Measurements from ENCODE around the gene SURF2. TPM values are rescaled to one million over a fixed set of nuclear protein-coding genes. Genes with fewer than 3 reads are reported as not detected.
A peak's percentile ranks its signal among the peaks of the same experiment; 100 is the strongest.
"Not testable (repeated sequence)": the region's sequence is repeated elsewhere in the genome, so short reads cannot be mapped to it uniquely, and the experiment has no call there.

SURF2 gene
- total RNA-seq, 3 donors from 2014 or later = 16.7 to 25.9 (median 25.2) TPM

DNA sequence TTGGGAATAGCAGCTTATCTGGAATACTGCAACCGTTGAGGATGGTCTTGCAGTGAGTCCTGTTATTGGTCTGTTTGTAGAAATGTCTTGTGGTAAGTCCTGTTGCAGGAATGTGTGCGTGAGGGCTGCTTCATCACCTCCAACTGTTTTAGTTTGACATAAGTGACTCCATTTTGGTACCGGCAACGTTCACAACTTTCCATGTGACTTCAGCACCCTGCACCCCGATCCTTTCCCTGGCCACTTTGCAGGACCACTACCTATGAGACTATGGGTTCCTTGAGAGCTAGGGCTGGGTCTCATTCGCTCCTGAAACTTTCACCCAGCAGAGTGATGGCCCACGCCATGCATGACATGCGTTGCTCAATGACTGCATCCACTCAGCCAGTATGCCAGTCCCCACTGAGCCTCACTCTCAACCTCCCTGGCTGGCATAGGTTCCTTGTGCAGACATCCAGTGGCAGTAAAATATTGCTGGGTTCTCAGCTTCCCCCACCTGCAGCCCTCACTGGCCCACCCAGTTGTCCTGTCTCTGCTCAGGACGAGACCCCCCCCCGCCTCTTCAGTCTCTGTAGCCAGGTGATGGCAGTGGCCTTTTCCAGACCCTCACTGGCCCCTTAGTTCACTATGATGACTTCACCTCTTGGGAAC is 28.4 kb upstream of the SURF2 start:
- no peak for TF ChIP-seq POLR2A (IDR thresholded peaks at IDR 0.05)
- no peak for TF ChIP-seq CTCF (IDR thresholded peaks at IDR 0.05)
- TF ChIP-seq POLR2AphosphoS5 (IDR thresholded peaks at IDR 0.05) = no peak
- H3K27me3 ChIP-seq = no peaks in the 10 kb centered on the region
- intact Hi-C loops (cut with DNase I; ENCODE audit: low total_unique reads) = no loop called here
- H3K4me3 ChIP-seq = no peak overlapping the region
- H3K9me3 ChIP-seq = no peaks in the 10 kb centered on the region
- peaks cover 9% of the 10 kb centered on the region for H3K36me3 ChIP-seq
- no peaks in the 10 kb centered on the region for H3K4me1 ChIP-seq
- no peak overlapping the region for H3K27ac ChIP-seq
- no peak for DNase-seq (ENCODE audit: low spot score in 2 of 2)

DNA sequence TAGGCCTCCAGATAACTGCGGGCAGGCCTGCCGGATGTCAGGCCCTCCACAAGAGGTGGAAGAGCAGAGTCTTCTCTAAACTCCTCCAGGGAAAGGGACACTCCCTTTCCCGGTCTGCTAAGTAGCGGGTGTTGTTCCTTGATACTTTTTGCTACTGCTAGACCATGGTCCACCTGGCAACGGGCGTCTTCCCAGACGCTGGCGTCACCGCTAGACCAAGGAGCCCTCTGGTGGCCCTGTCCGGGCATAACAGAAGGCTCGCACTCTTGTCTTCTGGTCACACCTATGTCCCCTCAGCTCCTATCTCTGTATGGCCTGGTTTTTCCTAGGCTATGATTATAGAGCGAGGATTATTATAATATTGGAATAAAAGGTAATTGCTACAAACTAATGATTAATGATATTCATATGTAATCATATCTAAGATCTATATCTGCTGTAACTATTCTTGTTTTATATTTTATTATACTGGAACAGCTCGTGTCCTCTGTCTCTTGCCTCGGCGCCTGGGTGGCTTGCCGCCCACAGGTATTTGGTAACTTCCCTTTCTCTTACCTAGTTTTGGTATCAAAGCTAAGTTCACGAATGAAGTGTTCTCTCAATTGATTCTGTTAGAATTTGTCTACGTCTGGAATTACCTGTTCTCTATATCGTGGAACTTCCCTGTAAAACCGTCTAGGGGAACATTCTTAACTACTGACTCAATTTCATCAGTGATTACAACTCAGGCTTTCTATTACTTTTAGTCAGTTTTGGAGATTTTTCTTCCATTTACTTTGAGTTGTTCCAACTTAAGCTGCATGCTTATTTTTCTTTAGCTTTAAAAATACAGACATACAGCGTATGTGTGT is 26.8 kb upstream of the SURF2 start:
- H3K27me3 ChIP-seq; DNase-seq (ENCODE audit: low spot score in 2 of 2); intact Hi-C loops (cut with DNase I; ENCODE audit: low total_unique reads); H3K4me1 ChIP-seq; H3K4me3 ChIP-seq; H3K9me3 ChIP-seq; H3K27ac ChIP-seq; H3K36me3 ChIP-seq: not testable (repeated sequence)
- TF ChIP-seq CTCF (IDR thresholded peaks at IDR 0.05) = peak in 2 of 3 donors; percentile 42 to 48

GRCh38 chr9:133331221-133331620 is 25.1 kb upstream of the SURF2 start:
- Histone ChIP-seq H3K4me1 (peaks cover 0 to 12% of the 10 kb centered on the region in 2 donors), H3K36me3 (peaks cover 9% of the 10 kb centered on the region), H3K27ac (no peak overlapping the region), H3K9me3 (no peaks in the 10 kb centered on the region), H3K4me3 (no peak overlapping the region), H3K27me3 (no peaks in the 10 kb centered on the region)
- intact Hi-C loops (cut with DNase I; ENCODE audit: low total_unique reads) = no loop called here
- no peak for DNase-seq (ENCODE audit: low spot score in 2 of 2)
- no peak for TF ChIP-seq CTCF (IDR thresholded peaks at IDR 0.05)
- no peak for TF ChIP-seq POLR2A (IDR thresholded peaks at IDR 0.05)
- no peak for TF ChIP-seq POLR2AphosphoS5 (IDR thresholded peaks at IDR 0.05)

DNA sequence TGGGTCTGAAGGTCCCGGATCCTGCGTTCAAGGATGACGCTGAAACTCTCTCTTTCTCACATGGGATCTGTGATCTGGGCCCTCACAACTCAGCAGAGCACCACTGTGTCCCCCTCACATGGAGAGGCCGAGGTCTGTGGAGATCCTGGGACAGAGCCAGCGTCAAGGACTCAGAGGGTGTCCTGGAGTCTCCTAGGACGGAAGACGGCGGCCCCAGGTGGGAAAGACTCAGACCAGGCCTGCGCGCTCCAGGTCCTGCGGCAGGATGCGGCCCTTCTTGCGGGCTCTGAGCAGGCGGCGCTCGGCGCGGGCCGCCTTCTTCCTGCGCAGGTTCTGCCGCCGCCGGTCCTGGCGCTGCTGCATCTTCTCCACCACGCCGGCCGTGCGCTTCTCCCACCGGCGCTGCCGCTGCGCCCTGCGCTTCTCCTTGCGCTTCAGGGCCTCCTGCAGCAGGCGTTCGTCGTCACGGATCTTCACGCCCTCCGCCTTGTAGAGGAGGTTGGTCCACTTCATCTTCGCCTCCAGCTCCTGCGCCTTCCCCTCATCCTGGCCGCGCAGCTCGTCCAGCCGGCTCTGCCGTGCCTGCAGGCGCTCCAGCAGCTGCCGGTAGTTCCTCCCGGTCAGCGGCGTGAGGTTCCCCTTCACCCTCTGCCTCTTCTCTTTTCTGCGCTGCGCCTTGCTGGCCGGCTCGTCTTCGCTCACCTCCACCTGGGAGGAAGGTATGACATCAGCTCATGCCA is 24.5 kb upstream of the SURF2 start:
- Histone ChIP-seq H3K36me3 (peaks cover 9% of the 10 kb centered on the region), H3K4me3 (no peak overlapping the region), H3K27me3 (no peaks in the 10 kb centered on the region), H3K9me3 (no peaks in the 10 kb centered on the region), H3K27ac (no peak overlapping the region), H3K4me1 (peaks cover 0 to 12% of the 10 kb centered on the region in 2 donors)
- DNase-seq (ENCODE audit: low spot score in 2 of 2) = no peak
- intact Hi-C loops (cut with DNase I; ENCODE audit: low total_unique reads) = no loop called here
- no peak for TF ChIP-seq POLR2A (IDR thresholded peaks at IDR 0.05)
- TF ChIP-seq CTCF (IDR thresholded peaks at IDR 0.05) = no peak
- TF ChIP-seq POLR2AphosphoS5 (IDR thresholded peaks at IDR 0.05) = no peak

DNA sequence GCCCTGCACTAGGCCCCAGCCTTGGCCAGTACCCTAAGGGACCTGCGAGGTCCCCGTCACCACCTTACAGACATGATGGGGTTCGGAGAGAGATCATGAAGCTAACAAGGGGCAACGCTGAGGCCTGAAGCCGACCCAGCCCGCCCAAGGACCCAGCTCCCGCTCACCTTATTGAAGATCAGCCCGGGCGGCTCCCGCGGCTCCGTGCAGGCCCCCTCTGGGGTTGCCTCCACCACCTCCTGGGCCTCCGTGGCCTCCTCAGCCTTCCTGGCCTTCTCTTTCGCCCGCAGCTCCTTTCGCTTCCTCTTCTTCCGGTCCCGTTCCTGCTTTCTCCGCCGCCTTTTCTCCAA is 24.0 kb upstream of the SURF2 start:
- H3K27me3 ChIP-seq = no peaks in the 10 kb centered on the region
- H3K36me3 ChIP-seq = peaks cover 9% of the 10 kb centered on the region
- H3K9me3 ChIP-seq = no peaks in the 10 kb centered on the region
- peaks cover 0 to 12% of the 10 kb centered on the region in 2 donors for H3K4me1 ChIP-seq
- DNase-seq (ENCODE audit: low spot score in 2 of 2) = no peak
- no peak overlapping the region for H3K4me3 ChIP-seq
- TF ChIP-seq POLR2A (IDR thresholded peaks at IDR 0.05) = no peak
- TF ChIP-seq POLR2AphosphoS5 (IDR thresholded peaks at IDR 0.05) = no peak
- TF ChIP-seq CTCF (IDR thresholded peaks at IDR 0.05) = no peak
- H3K27ac ChIP-seq = no peak overlapping the region
- intact Hi-C loops (cut with DNase I; ENCODE audit: low total_unique reads) = no loop called here
